SK-N-SH treated with all-trans-retinoic acid at 6 μM for 48 hours (cell line): ENCODE measurements around the gene THEMIS.

Experiments used
- ATAC-seq: fragments of 200-7000 bp; cut with Tn5 transposase; 3 replicates; pipeline ENCODE4 v1.9.1; 2020; ENCODE audit warnings: mild to moderate bottlenecking, moderate library complexity
- ARNTL ChIP-seq: fragments of 450-650 bp; formaldehyde crosslinking; IDR thresholded peaks from 2 replicates; pipeline ENCODE4 v1.5.0; 2020; ENCODE audit warnings: low read depth, mild to moderate bottlenecking, moderate library complexity, borderline replicate concordance
- BACH2 ChIP-seq: fragments of 250-450 bp; sonication (Bioruptor Pico); IDR thresholded peaks from 2 replicates; pipeline ENCODE4 v1.9.0; 2021; ENCODE audit warnings: mild to moderate bottlenecking, borderline replicate concordance
- ESRRG ChIP-seq: fragments of 250-450 bp; sonication (Bioruptor Pico); IDR thresholded peaks from 2 replicates; pipeline ENCODE4 v1.6.1; 2021; ENCODE audit warnings: mild to moderate bottlenecking
- ISL1 ChIP-seq: fragments of 250-450 bp; sonication (Bioruptor Pico); IDR thresholded peaks from 2 replicates; pipeline ENCODE4 v2.1.2; 2022; ENCODE audit warnings: mild to moderate bottlenecking, moderate library complexity
- OSR1 ChIP-seq: fragments of 250-450 bp; sonication (Bioruptor Pico); IDR thresholded peaks from 2 replicates; pipeline ENCODE4 v1.8.0; 2022; ENCODE audit warnings: moderate library complexity, mild to moderate bottlenecking, inconsistent platforms
- PPARA ChIP-seq: fragments of 250-450 bp; sonication (Bioruptor Pico); IDR thresholded peaks from 2 replicates; pipeline ENCODE4 v1.5.0; 2020; ENCODE audit warnings: mild to moderate bottlenecking, borderline replicate concordance
- RARB ChIP-seq: fragments of 250-450 bp; sonication (Bioruptor Pico); IDR thresholded peaks from 2 replicates; pipeline ENCODE4 v1.8.0; 2021; ENCODE audit warnings: mild to moderate bottlenecking, moderate library complexity
- SNAI2 ChIP-seq: fragments of 250-450 bp; sonication (Bioruptor Pico); IDR thresholded peaks from 2 replicates; pipeline ENCODE4 v1.5.0; 2020; ENCODE audit warnings: mild to moderate bottlenecking, moderate library complexity
- TCF4 ChIP-seq: fragments of 250-450 bp; sonication (Bioruptor Pico); IDR thresholded peaks from 2 replicates; pipeline ENCODE4 v1.8.0; 2021; ENCODE audit warnings: mild to moderate bottlenecking, moderate library complexity, borderline replicate concordance
- ZC3H10 ChIP-seq: fragments of 250-450 bp; sonication (Bioruptor Pico); IDR thresholded peaks from 2 replicates; pipeline ENCODE4 v1.5.1; 2021; ENCODE audit warnings: mild to moderate bottlenecking, moderate library complexity
- ZFP3 ChIP-seq: fragments of 250-450 bp; sonication (Bioruptor Pico); IDR thresholded peaks from 2 replicates; pipeline ENCODE4 v1.5.0; 2020; ENCODE audit warnings: mild to moderate bottlenecking, moderate library complexity
- ZFP30 ChIP-seq: fragments of 450-650 bp; formaldehyde crosslinking; IDR thresholded peaks from 2 replicates; pipeline ENCODE4 v1.5.0; 2022; ENCODE audit warnings: mild to moderate bottlenecking, moderate library complexity
- ZNF565 ChIP-seq: fragments of 450-650 bp; formaldehyde crosslinking; conservative IDR thresholded peaks from 2 replicates; pipeline ENCODE4 v1.5.0; 2020; ENCODE audit warnings: low read depth, mild to moderate bottlenecking, moderate library complexity
- ZNF70 ChIP-seq: fragments of 450-650 bp; formaldehyde crosslinking; IDR thresholded peaks from 2 replicates; pipeline ENCODE4 v1.5.0; 2020; ENCODE audit warnings: mild to moderate bottlenecking, moderate library complexity
- ZNF8 ChIP-seq: fragments of 450-650 bp; formaldehyde crosslinking; IDR thresholded peaks from 2 replicates; pipeline ENCODE4 v1.5.0; 2020; ENCODE audit warnings: mild to moderate bottlenecking, moderate library complexity
- TF ChIP-seq, protein P1 (sequence below): fragments of 250-450 bp; sonication (Bioruptor Pico); IDR thresholded peaks from 2 replicates; pipeline ENCODE4 v1.8.0; 2020; ENCODE audit warnings: mild to moderate bottlenecking, moderate library complexity, borderline replicate concordance
- TF ChIP-seq, protein P2 (sequence below): fragments of 250-450 bp; sonication (Bioruptor Pico); IDR thresholded peaks from 2 replicates; pipeline ENCODE4 v1.5.1; 2021; ENCODE audit warnings: mild to moderate bottlenecking, moderate library complexity
- TF ChIP-seq, protein P3 (sequence below): fragments of 250-450 bp; sonication (Bioruptor Pico); IDR thresholded peaks from 2 replicates; pipeline ENCODE4 v1.8.0; 2021; ENCODE audit warnings: low read depth, mild to moderate bottlenecking, moderate library complexity, borderline replicate concordance
- TF ChIP-seq, protein P4 (sequence below): fragments of 250-450 bp; sonication (Bioruptor Pico); IDR thresholded peaks from 2 replicates; pipeline ENCODE4 v1.5.0; 2020; ENCODE audit warnings: mild to moderate bottlenecking, moderate library complexity

Gene THEMIS

DNA sequence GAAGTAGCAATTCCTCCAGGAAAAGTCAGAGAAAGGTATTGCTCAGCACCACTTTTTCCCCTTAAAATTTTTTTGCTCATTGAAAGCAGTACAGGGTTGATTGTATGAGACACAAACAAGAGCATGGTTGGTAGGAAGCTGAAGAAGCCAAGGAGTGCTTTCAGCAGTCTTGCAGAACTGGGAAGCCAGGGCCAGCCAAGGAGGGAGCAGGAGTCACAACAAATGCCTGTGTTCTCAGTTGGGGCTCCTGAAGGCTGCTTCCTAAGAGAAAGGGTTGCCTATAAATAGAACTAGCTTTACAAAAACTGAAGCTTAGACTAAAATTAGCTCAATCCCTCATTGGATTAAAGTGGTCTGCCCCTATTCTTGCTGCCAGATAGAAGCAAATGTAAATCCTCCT is 3.3 kb upstream of the THEMIS start:
- ATAC-seq, result no peak
- TF ChIP-seq RARB, result no peak
- TF ChIP-seq ISL1 (CRISPR knock-in tag), result no peak
- TF ChIP-seq, protein P1, sequence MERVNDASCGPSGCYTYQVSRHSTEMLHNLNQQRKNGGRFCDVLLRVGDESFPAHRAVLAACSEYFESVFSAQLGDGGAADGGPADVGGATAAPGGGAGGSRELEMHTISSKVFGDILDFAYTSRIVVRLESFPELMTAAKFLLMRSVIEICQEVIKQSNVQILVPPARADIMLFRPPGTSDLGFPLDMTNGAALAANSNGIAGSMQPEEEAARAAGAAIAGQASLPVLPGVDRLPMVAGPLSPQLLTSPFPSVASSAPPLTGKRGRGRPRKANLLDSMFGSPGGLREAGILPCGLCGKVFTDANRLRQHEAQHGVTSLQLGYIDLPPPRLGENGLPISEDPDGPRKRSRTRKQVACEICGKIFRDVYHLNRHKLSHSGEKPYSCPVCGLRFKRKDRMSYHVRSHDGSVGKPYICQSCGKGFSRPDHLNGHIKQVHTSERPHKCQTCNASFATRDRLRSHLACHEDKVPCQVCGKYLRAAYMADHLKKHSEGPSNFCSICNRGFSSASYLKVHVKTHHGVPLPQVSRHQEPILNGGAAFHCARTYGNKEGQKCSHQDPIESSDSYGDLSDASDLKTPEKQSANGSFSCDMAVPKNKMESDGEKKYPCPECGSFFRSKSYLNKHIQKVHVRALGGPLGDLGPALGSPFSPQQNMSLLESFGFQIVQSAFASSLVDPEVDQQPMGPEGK (CRISPR knock-in tag), result no peak
- TF ChIP-seq, protein P2, sequence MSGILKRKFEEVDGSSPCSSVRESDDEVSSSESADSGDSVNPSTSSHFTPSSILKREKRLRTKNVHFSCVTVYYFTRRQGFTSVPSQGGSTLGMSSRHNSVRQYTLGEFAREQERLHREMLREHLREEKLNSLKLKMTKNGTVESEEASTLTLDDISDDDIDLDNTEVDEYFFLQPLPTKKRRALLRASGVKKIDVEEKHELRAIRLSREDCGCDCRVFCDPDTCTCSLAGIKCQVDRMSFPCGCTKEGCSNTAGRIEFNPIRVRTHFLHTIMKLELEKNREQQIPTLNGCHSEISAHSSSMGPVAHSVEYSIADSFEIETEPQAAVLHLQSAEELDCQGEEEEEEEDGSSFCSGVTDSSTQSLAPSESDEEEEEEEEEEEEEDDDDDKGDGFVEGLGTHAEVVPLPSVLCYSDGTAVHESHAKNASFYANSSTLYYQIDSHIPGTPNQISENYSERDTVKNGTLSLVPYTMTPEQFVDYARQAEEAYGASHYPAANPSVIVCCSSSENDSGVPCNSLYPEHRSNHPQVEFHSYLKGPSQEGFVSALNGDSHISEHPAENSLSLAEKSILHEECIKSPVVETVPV, result no peak
- TF ChIP-seq ZNF565 (CRISPR knock-in tag), result no peak
- TF ChIP-seq PPARA (CRISPR knock-in tag), result no peak
- no peak for TF ChIP-seq ZNF8 (CRISPR knock-in tag)
- TF ChIP-seq, protein P3, sequence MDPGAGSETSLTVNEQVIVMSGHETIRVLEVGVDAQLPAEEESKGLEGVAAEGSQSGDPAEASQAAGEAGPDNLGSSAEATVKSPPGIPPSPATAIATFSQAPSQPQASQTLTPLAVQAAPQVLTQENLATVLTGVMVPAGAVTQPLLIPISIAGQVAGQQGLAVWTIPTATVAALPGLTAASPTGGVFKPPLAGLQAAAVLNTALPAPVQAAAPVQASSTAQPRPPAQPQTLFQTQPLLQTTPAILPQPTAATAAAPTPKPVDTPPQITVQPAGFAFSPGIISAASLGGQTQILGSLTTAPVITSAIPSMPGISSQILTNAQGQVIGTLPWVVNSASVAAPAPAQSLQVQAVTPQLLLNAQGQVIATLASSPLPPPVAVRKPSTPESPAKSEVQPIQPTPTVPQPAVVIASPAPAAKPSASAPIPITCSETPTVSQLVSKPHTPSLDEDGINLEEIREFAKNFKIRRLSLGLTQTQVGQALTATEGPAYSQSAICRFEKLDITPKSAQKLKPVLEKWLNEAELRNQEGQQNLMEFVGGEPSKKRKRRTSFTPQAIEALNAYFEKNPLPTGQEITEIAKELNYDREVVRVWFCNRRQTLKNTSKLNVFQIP (CRISPR knock-in tag), result no peak
- TF ChIP-seq ZFP30 (CRISPR knock-in tag), result no peak
- no peak for TF ChIP-seq TCF4 (CRISPR knock-in tag)
- TF ChIP-seq ZFP3 (CRISPR knock-in tag), result no peak
- TF ChIP-seq, all 23 proteins: peak for 0

DNA sequence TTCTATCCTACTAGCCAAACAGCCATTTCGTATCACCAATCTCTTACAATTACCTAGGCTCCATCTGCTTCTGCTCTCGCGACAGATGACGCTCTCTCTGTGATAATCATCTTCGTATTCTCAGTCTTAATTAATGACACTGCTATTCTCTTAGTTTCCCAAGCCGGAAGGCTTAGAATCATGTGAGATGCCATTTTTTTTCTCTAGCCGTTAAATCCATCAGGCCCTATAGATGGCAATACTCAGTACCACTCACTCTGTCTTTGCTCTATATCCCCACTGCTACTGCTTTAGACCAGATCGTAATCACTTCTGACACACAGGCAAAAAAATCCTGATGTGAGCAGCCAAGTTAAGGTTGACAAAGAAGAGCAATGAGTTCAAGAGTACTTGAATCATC is 2.1 kb upstream of the THEMIS start:
- TF ChIP-seq ZNF70 (CRISPR knock-in tag) (no peak), ISL1 (CRISPR knock-in tag) (no peak), ESRRG (CRISPR knock-in tag) (no peak), ZC3H10 (CRISPR knock-in tag) (no peak), ZFP3 (CRISPR knock-in tag) (no peak), SNAI2 (no peak), BACH2 (CRISPR knock-in tag) (no peak), OSR1 (no peak), ZNF8 (CRISPR knock-in tag) (no peak), PPARA (CRISPR knock-in tag) (no peak)
- TF ChIP-seq, protein P1 (CRISPR knock-in tag), result no peak
- TF ChIP-seq, protein P2, result no peak
- ATAC-seq, result no peak

DNA sequence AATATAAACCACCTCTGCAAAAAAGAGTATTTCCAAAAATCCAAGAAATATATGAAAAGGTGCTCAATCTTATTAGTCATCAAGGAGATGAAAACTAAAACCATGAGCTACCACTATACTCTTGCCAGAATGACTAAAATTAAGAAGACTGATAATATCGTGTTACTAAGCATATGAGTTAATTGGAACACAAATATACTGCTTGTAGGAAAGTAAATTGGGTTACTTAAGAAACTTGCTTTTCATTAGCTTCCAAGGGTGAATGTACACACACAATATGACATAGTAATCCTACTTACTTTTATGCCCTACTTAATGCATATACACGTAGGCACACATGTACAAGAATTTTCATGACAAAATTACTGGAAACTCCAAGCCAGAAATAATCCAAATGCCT is 3.4 kb downstream of the THEMIS start:
- TF ChIP-seq, protein P1 (CRISPR knock-in tag), result no peak
- no peak for TF ChIP-seq ISL1 (CRISPR knock-in tag)
- TF ChIP-seq ZFP3 (CRISPR knock-in tag), result no peak
- no peak for TF ChIP-seq PPARA (CRISPR knock-in tag)
- TF ChIP-seq ESRRG (CRISPR knock-in tag), result no peak
- TF ChIP-seq RARB, result no peak
- no peak for TF ChIP-seq BACH2 (CRISPR knock-in tag)
- no peak for ATAC-seq

DNA sequence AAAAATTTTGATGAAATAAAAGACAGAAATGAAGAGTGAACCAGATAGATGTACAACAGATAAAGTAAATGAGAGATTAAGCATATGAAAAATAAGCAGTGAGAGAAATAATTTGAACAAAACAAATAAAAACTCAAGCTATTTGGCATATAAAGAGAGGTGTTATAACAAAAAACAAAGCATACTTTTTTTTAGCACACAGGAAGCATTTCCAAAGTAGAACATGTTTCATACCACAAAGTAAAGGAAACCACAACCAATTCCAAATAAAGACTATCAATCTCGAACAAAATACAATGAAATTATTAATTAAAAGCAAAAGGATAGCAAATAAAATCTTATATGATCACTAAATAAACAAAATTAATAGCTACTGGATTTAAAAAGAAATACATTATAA is 6.8 kb downstream of the THEMIS start:
- ATAC-seq, result no peak
- TF ChIP-seq OSR1 (no peak), ARNTL (no peak), ESRRG (CRISPR knock-in tag) (no peak), TCF4 (CRISPR knock-in tag) (no peak), ZNF8 (CRISPR knock-in tag) (no peak), ZC3H10 (CRISPR knock-in tag) (no peak)
- TF ChIP-seq, protein P4, sequence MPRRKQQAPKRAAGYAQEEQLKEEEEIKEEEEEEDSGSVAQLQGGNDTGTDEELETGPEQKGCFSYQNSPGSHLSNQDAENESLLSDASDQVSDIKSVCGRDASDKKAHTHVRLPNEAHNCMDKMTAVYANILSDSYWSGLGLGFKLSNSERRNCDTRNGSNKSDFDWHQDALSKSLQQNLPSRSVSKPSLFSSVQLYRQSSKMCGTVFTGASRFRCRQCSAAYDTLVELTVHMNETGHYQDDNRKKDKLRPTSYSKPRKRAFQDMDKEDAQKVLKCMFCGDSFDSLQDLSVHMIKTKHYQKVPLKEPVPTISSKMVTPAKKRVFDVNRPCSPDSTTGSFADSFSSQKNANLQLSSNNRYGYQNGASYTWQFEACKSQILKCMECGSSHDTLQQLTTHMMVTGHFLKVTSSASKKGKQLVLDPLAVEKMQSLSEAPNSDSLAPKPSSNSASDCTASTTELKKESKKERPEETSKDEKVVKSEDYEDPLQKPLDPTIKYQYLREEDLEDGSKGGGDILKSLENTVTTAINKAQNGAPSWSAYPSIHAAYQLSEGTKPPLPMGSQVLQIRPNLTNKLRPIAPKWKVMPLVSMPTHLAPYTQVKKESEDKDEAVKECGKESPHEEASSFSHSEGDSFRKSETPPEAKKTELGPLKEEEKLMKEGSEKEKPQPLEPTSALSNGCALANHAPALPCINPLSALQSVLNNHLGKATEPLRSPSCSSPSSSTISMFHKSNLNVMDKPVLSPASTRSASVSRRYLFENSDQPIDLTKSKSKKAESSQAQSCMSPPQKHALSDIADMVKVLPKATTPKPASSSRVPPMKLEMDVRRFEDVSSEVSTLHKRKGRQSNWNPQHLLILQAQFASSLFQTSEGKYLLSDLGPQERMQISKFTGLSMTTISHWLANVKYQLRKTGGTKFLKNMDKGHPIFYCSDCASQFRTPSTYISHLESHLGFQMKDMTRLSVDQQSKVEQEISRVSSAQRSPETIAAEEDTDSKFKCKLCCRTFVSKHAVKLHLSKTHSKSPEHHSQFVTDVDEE (CRISPR knock-in tag), result no peak
- TF ChIP-seq, protein P1 (CRISPR knock-in tag), result no peak
